GM12875 (cell line): ENCODE data around the gene MXRA5.
"Not testable (repeated sequence)": the region's sequence is repeated elsewhere in the genome, so short reads cannot be mapped to it uniquely, and the experiment has no call there.

Experiments used
- H3K4me3 ChIP-seq: one replicate; pipeline ENCODE4 v1.5.1; 2011; ENCODE audit warnings: low read depth, low read length, control low read depth
- CTCF ChIP-seq: IDR thresholded peaks from 2 replicates; pipeline ENCODE4 v1.5.1; 2011; ENCODE audit warnings: low read depth, mild to moderate bottlenecking, control low read depth, inconsistent platforms, low read length, moderate library complexity, borderline replicate concordance; ENCODE audit not compliant: insufficient read depth

Gene MXRA5

GRCh38 chrX:3290561-3290960, 55.9 kb downstream of the MXRA5 start:
- TF ChIP-seq CTCF, result no peak
- H3K4me3 ChIP-seq, result no peak overlapping the region

- TF ChIP-seq CTCF, result no peak
- no peak overlapping the region for H3K4me3 ChIP-seq
Observed at GRCh38 chrX:3286196-3286945, 60.1 kb downstream of the MXRA5 start.

GRCh38 chrX:3280706-3281105, 65.7 kb downstream of the MXRA5 start:
- no peak for TF ChIP-seq CTCF
- H3K4me3 ChIP-seq, result no peak overlapping the region

GRCh38 chrX:3273668-3274067, 72.8 kb downstream of the MXRA5 start:
- not testable (repeated sequence) for H3K4me3 ChIP-seq

GRCh38 chrX:3271834-3272186, 74.6 kb downstream of the MXRA5 start:
- TF ChIP-seq CTCF, result no peak
- no peak overlapping the region for H3K4me3 ChIP-seq

GRCh38 chrX:3271183-3271833, 75.1 kb downstream of the MXRA5 start:
- no peak for TF ChIP-seq CTCF
- no peak overlapping the region for H3K4me3 ChIP-seq

GRCh38 chrX:3268829-3269228, 77.6 kb downstream of the MXRA5 start:
- TF ChIP-seq CTCF, result no peak
- no peak overlapping the region for H3K4me3 ChIP-seq
